Measurements from ENCODE around the gene CYFIP2. TPM values are rescaled to one million over a fixed set of nuclear protein-coding genes. Genes with fewer than 3 reads are reported as not detected.

Gene CYFIP2
- total and polyA plus RNA-seq, 4 donors, result 24.9 to 46.3 (median 37.0) TPM

- Histone ChIP-seq H3K36me3 (ENCODE audit: control insufficient read depth in 4 of 4, insufficient read depth in 4 of 4, low read length in 4 of 4) (no peaks in the 10 kb centered on the region), H3K9me3 (ENCODE audit: control insufficient read depth in 4 of 4, insufficient read depth in 3 of 4, low read length in 3 of 4) (no peaks in the 10 kb centered on the region), H3K4me3 (no peak overlapping the region), H3K27me3 (ENCODE audit: control insufficient read depth in 3 of 3, insufficient read depth in 3 of 3, low read length in 2 of 3) (no peaks in the 10 kb centered on the region), H3K27ac (ENCODE audit: low read depth in 1 of 2, low read length in 1 of 2) (no peak overlapping the region), H3K4me1 (ENCODE audit: control insufficient read depth in 5 of 5, insufficient read depth in 5 of 5, low read length in 5 of 5) (no peaks in the 10 kb centered on the region), H3K9ac (ENCODE audit: insufficient read depth in 1 of 2, low read length in 2 of 2) (no peak overlapping the region)
- ATAC-seq (ENCODE audit: insufficient read depth, low FRiP score), result no peak
- DNase-seq, result no peak
- TF ChIP-seq CTCF (IDR thresholded peaks at IDR 0.05; ENCODE audit: control extremely low read depth, extremely low read depth), result no peak
- WGBS, 2 donors, result 68 to 91% methylated on average over 6 of the region's 6 CpGs
These were observed 40.2 kb upstream of the CYFIP2 start for GRCh38 chr5:157225469-157226422.

- Histone ChIP-seq H3K9me3 (ENCODE audit: control insufficient read depth in 4 of 4, insufficient read depth in 3 of 4, low read length in 3 of 4) (no peaks in the 10 kb centered on the region), H3K4me1 (ENCODE audit: control insufficient read depth in 5 of 5, insufficient read depth in 5 of 5, low read length in 5 of 5) (no peaks in the 10 kb centered on the region), H3K9ac (ENCODE audit: insufficient read depth in 1 of 2, low read length in 2 of 2) (no peak overlapping the region), H3K27me3 (ENCODE audit: control insufficient read depth in 3 of 3, insufficient read depth in 3 of 3, low read length in 2 of 3) (peaks cover 0 to 3% (median 3%) of the 10 kb centered on the region in 3 donors), H3K4me3 (no peak overlapping the region), H3K27ac (ENCODE audit: low read depth in 1 of 2, low read length in 1 of 2) (no peak overlapping the region), H3K36me3 (ENCODE audit: control insufficient read depth in 4 of 4, insufficient read depth in 4 of 4, low read length in 4 of 4) (no peaks in the 10 kb centered on the region)
- ATAC-seq (ENCODE audit: insufficient read depth, low FRiP score) (no peak), DNase-seq (no peak)
- TF ChIP-seq CTCF (IDR thresholded peaks at IDR 0.05; ENCODE audit: control extremely low read depth, extremely low read depth), result no peak
These were observed 35.3 kb upstream of the CYFIP2 start for GRCh38 chr5:157230610-157231009.

GRCh38 chr5:157232706-157233105, 33.2 kb upstream of the CYFIP2 start:
- no peak overlapping the region for H3K27ac ChIP-seq (ENCODE audit: low read depth in 1 of 2, low read length in 1 of 2)
- H3K27me3 ChIP-seq (ENCODE audit: control insufficient read depth in 3 of 3, insufficient read depth in 3 of 3, low read length in 2 of 3), result peaks cover 0 to 3% (median 3%) of the 10 kb centered on the region in 3 donors
- no peak for DNase-seq
- no peak for ATAC-seq (ENCODE audit: insufficient read depth, low FRiP score)
- TF ChIP-seq CTCF (IDR thresholded peaks at IDR 0.05; ENCODE audit: control extremely low read depth, extremely low read depth), result no peak
- H3K9me3 ChIP-seq (ENCODE audit: control insufficient read depth in 4 of 4, insufficient read depth in 3 of 4, low read length in 3 of 4), result no peaks in the 10 kb centered on the region
- H3K4me3 ChIP-seq, result no peak overlapping the region
- H3K36me3 ChIP-seq (ENCODE audit: control insufficient read depth in 4 of 4, insufficient read depth in 4 of 4, low read length in 4 of 4), result no peaks in the 10 kb centered on the region
- no peak overlapping the region for H3K9ac ChIP-seq (ENCODE audit: insufficient read depth in 1 of 2, low read length in 2 of 2)
- 68 to 73% methylated on average over 6 of the region's 6 CpGs for WGBS, 2 donors
- no peaks in the 10 kb centered on the region for H3K4me1 ChIP-seq (ENCODE audit: control insufficient read depth in 5 of 5, insufficient read depth in 5 of 5, low read length in 5 of 5)

All from lung (tissue), 12 donors.